ENCODE measurements around the gene GDF10. TPM values are rescaled to one million over a fixed set of nuclear protein-coding genes. Genes with fewer than 3 reads are reported as not detected.

GDF10 gene
- total and polyA plus RNA-seq, 2 of the 8 experiments (the other 6 are each of a cell fraction or from before 2014, with no cell fraction given) = 0.19 to 0.32 TPM

- Histone ChIP-seq H3K79me2 (ENCODE audit: control insufficient read depth in 1 of 2, insufficient read depth in 2 of 2, low read length in 2 of 2) (no peaks in the 10 kb centered on the region), H3K23me2 (ENCODE audit: low read depth, low read length) (no peaks in the 10 kb centered on the region), H3K9ac (replicated peaks in 1 of 4; ENCODE audit: extremely low read depth in 1 of 4, low read depth in 3 of 4, low read length in 3 of 4) (no peak overlapping the region), H3K36me3 (ENCODE audit: control insufficient read depth in 2 of 4, insufficient read depth in 4 of 4, low read length in 3 of 4) (no peaks in the 10 kb centered on the region), H2AK5ac (ENCODE audit: low read depth, low read length) (no peak overlapping the region), H4K8ac (ENCODE audit: extremely low read depth, insufficient read depth, low read length) (peak overlapping the region; percentile 14; the same call in 1 of the 2 replicates), H3K4ac (replicated peaks; ENCODE audit: insufficient read length, low read depth, low read length) (no peak overlapping the region), H3K79me1 (ENCODE audit: low read depth, low read length) (no peaks in the 10 kb centered on the region), H3K4me3 (ENCODE audit: extremely low read depth in 1 of 4, insufficient read depth in 2 of 4, low read depth in 3 of 4, low read length in 4 of 4) (no peak overlapping the region), H2AFZ (ENCODE audit: low read length) (no peak overlapping the region), H3K56ac (replicated peaks; ENCODE audit: insufficient read length, low read depth, low read length) (no peak overlapping the region), H3K18ac (ENCODE audit: extremely low read depth, low read length) (no peak overlapping the region), H4K20me1 (replicated peaks in 1 of 2; ENCODE audit: control insufficient read depth in 1 of 2, insufficient read depth in 2 of 2, low read length in 2 of 2) (no peaks in the 10 kb centered on the region), H3K4me1 (replicated peaks in 1 of 4; ENCODE audit: control insufficient read depth in 3 of 4, insufficient read depth in 4 of 4, low read length in 3 of 4) (no peaks in the 10 kb centered on the region), H2BK120ac (replicated peaks; ENCODE audit: low read depth, low read length) (no peak overlapping the region), H2BK5ac (ENCODE audit: low read depth, low read length) (no peak overlapping the region), H3K4me2 (ENCODE audit: insufficient read depth in 1 of 2, low read depth in 2 of 2, low read length in 2 of 2) (no peak overlapping the region), H3K14ac (ENCODE audit: insufficient read length) (no peak overlapping the region), H4K5ac (ENCODE audit: insufficient read length, low read depth, low read length) (no peak overlapping the region), H2BK12ac (ENCODE audit: low read depth, low read length) (no peak overlapping the region), H4K91ac (replicated peaks; ENCODE audit: insufficient read length, low read length) (no peak overlapping the region), H3K9me3 (ENCODE audit: insufficient read depth in 2 of 2, low read depth in 1 of 2, low read length in 1 of 2) (no peaks in the 10 kb centered on the region), H3K23ac (ENCODE audit: insufficient read length) (no peak overlapping the region), H3K27ac (ENCODE audit: low read depth, low read length) (no peak overlapping the region), H2BK20ac (ENCODE audit: low read length) (no peak overlapping the region), H3K27me3 (replicated peaks in 1 of 4; ENCODE audit: control insufficient read depth in 3 of 4, extremely low read depth in 1 of 4, insufficient read depth in 3 of 4, low read length in 3 of 4) (no peaks in the 10 kb centered on the region), H2BK15ac (ENCODE audit: low read length) (no peak overlapping the region)
- DNase-seq (ENCODE audit: low read depth in 1 of 2, low spot score in 2 of 2) = peak in 1 of 2 experiments; percentile 11
- WGBS, 2 experiments (ENCODE audit: extremely low coverage in 1 of 2, insufficient coverage in 1 of 2, insufficient read length in 1 of 2, insufficient replicate concordance in 2 of 2, low coverage in 1 of 2, low lambda C conversion rate in 2 of 2, missing lambda C conversion rate in 1 of 2) = 77% methylated on average over 7 of the region's 7 CpGs; no CpG with 5 or more reads in 1 of the 2 experiments
- ChIA-PET POLR2A (ENCODE audit: partially characterized antibody) (no interaction called here), CTCF (ENCODE audit: partially characterized antibody) (interaction anchor here (1.2 to 1.4 kb wide), 2 partner anchors 12 to 18 kb away, joined by 3 to 4 read pairs; no protein-coding TSS in a partner anchor)
- FAIRE-seq = no peak
- TF ChIP-seq CHD1 (IDR thresholded peaks at IDR 0.05; ENCODE audit: low read depth, low read length) (no peak), BRCA1 (IDR thresholded peaks at IDR 0.05; ENCODE audit: low read depth, low read length) (no peak), SP1 (IDR thresholded peaks at IDR 0.05; ENCODE audit: low read depth, low read length) (no peak), NRF1 (IDR thresholded peaks at IDR 0.05; ENCODE audit: low read depth, low read length) (no peak), PHF8 (conservative IDR thresholded peaks at IDR 0.05; ENCODE audit: low read depth, low read length) (no peak), MAX (IDR thresholded peaks at IDR 0.05) (no peak), E2F6 (IDR thresholded peaks at IDR 0.05) (no peak)
Observed at GRCh38 chr10:47264797-47265281, 35.2 kb upstream of the GDF10 start.
